Measurements from ENCODE around the gene ZMYM2.

DNA sequence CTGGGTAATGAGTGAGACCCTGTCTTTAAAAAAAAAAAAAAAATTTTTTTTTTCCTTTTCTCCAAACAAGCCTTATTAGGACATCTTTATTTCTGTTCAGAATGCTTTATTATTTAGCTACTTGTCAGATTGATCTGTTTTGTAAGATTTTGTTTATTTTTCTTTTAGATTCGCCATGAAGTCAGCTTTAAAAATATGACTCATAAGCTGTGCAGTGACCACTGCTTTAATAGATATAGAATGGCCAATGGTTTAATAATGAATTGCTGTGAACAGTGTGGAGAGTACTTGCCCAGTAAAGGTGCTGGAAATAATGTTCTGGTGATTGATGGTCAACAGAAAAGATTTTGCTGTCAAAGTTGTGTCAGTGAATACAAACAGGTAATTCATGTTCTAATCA, 47.7 kb downstream of the ZMYM2 start:
- TF ChIP-seq, protein P1, sequence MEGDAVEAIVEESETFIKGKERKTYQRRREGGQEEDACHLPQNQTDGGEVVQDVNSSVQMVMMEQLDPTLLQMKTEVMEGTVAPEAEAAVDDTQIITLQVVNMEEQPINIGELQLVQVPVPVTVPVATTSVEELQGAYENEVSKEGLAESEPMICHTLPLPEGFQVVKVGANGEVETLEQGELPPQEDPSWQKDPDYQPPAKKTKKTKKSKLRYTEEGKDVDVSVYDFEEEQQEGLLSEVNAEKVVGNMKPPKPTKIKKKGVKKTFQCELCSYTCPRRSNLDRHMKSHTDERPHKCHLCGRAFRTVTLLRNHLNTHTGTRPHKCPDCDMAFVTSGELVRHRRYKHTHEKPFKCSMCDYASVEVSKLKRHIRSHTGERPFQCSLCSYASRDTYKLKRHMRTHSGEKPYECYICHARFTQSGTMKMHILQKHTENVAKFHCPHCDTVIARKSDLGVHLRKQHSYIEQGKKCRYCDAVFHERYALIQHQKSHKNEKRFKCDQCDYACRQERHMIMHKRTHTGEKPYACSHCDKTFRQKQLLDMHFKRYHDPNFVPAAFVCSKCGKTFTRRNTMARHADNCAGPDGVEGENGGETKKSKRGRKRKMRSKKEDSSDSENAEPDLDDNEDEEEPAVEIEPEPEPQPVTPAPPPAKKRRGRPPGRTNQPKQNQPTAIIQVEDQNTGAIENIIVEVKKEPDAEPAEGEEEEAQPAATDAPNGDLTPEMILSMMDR (conservative IDR thresholded peaks at IDR 0.05; ENCODE audit: low read length): no peak
- no peak for TF ChIP-seq EZH2phosphoT487 (IDR thresholded peaks at IDR 0.05; ENCODE audit: borderline replicate concordance, low read depth, low read length)
